OCI-LY7 (cell line): ENCODE data around the gene SMNDC1. TPM values are rescaled to one million over a fixed set of nuclear protein-coding genes. Genes with fewer than 3 reads are reported as not detected.

ENCODE experiments used
- BruUV-seq: library from RNA; stranded (reverse); fragments of 400-500 nt; replicated peaks from 2 replicates; lab custom pipeline; 2021; lab: Mats Ljungman, UMichigan
- CTCF ChIA-PET: fragments of 300-600 bp; sonication (Branson Sonifier 250); formaldehyde crosslinking; loops from one replicate; lab custom pipeline; 2022; ENCODE audit warnings: antibody characterized with exemption; ENCODE audit not compliant: unreplicated experiment; lab: Charles Lee
- POLR2A ChIA-PET: fragments of 300-600 bp; sonication (Branson Sonifier 250); formaldehyde crosslinking; loops from one replicate; lab custom pipeline; 2022; ENCODE audit warnings: antibody characterized with exemption; lab: Charles Lee
- DNase-seq: peaks from one replicate; pipeline ENCODE4 v3.0.0-alpha.2; 2015; ENCODE audit warnings: low spot score
- H2AFZ ChIP-seq: fragments of 200-600 bp; sonication (generic), shearing (Covaris generic); 2 replicates; pipeline ENCODE4 v1.6.1; 2014; ENCODE audit warnings: mild to moderate bottlenecking, antibody characterized with exemption, low read length, moderate library complexity
- H3K27ac ChIP-seq: fragments of 200-600 bp; sonication (generic); 2 replicates; pipeline ENCODE4 v1.5.1; 2014; ENCODE audit warnings: mixed run types, low read depth, mild to moderate bottlenecking, moderate library complexity, low read length, inconsistent platforms; ENCODE audit not compliant: poor library complexity, severe bottlenecking
- H3K36me3 ChIP-seq: fragments of 200-600 bp; sonication (generic); 2 replicates; pipeline ENCODE4 v1.6.1; 2014; ENCODE audit warnings: mild to moderate bottlenecking, antibody characterized with exemption, low read length, moderate library complexity, mixed read lengths; ENCODE audit not compliant: insufficient read depth
- H3K4me1 ChIP-seq: fragments of 200-600 bp; sonication (generic); 2 replicates; pipeline ENCODE4 v1.5.1; 2014; ENCODE audit warnings: mild to moderate bottlenecking, low read length; ENCODE audit not compliant: insufficient read depth, poor library complexity, severe bottlenecking
- H3K4me2 ChIP-seq: fragments of 200-600 bp; sonication (generic); 2 replicates; pipeline ENCODE4 v1.6.1; 2014; ENCODE audit warnings: mild to moderate bottlenecking, low read length
- H3K4me3 ChIP-seq: fragments of 200-600 bp; sonication (generic); 2 replicates; pipeline ENCODE4 v1.5.1; 2014; ENCODE audit warnings: mild to moderate bottlenecking, low read depth, low read length; ENCODE audit not compliant: poor library complexity, severe bottlenecking
- H3K79me2 ChIP-seq: fragments of 200-600 bp; sonication (generic); 2 replicates; pipeline ENCODE4 v1.6.1; 2016; ENCODE audit warnings: low read depth, mild to moderate bottlenecking, low read length, moderate library complexity, mixed read lengths; ENCODE audit not compliant: insufficient read depth
- H3K9me2 ChIP-seq: fragments of 200-600 bp; sonication (generic); 2 replicates; pipeline ENCODE4 v1.6.1; 2016; ENCODE audit warnings: mild to moderate bottlenecking, low read length, mixed read lengths; ENCODE audit not compliant: insufficient read depth
- H3K9me3 ChIP-seq: fragments of 200-600 bp; sonication (generic); 2 replicates; pipeline ENCODE4 v1.6.1; 2014; ENCODE audit warnings: mild to moderate bottlenecking, mixed run types, low read length, mixed read lengths
- H4K20me1 ChIP-seq: fragments of 200-600 bp; sonication (generic); 2 replicates; pipeline ENCODE4 v1.6.1; 2014; ENCODE audit warnings: mild to moderate bottlenecking, antibody characterized with exemption, low read length, moderate library complexity, mixed read lengths; ENCODE audit not compliant: insufficient read depth
- CTCF ChIP-seq: fragments of 200-600 bp; sonication (generic); conservative IDR thresholded peaks from 2 replicates; pipeline ENCODE4 v1.5.1; 2014; ENCODE audit warnings: mild to moderate bottlenecking, antibody characterized with exemption, low read length, moderate library complexity, mixed read lengths
- EZH2phosphoT487 ChIP-seq: fragments of 200-600 bp; sonication (generic); IDR thresholded peaks from 2 replicates; pipeline ENCODE4 v1.6.1; 2018; ENCODE audit warnings: low read depth, borderline replicate concordance, mild to moderate bottlenecking, mixed run types, antibody characterized with exemption, low read length, moderate library complexity, mixed read lengths
- intact Hi-C: fragments of 100-400 bp; cut with micrococcal nuclease; formaldehyde crosslinking; loops from one replicate; pipeline ENCODE4 v1.10.0; 2022; ENCODE audit not compliant: unreplicated experiment
- total RNA-seq, 2 experiments: library from RNA; depleted of rRNA in 1 of 2; stranded (reverse); fragments of >200 nt in 1 of 2; shearing (Covaris generic) in 1 of 2; gene quantifications; 2 replicates each; pipeline ENCODE4 v1.2.3, GENCODE V29; 2014 to 2022

SMNDC1 gene
- total RNA-seq, 2 experiments from 2014 or later, result 10.0 to 52.4 TPM

- CTCF ChIA-PET, result no interaction called here
- DNase-seq, result no peak
These were observed 39.0 kb downstream of the SMNDC1 start for GRCh38 chr10:110265573-110266193.

GRCh38 chr10:110263164-110263563 lies 41.6 kb downstream of the SMNDC1 start:
- DNase-seq, result no peak
- intact Hi-C loops, result no loop called here
- H2AFZ ChIP-seq, result no peak overlapping the region
- H3K4me2 ChIP-seq, result no peak overlapping the region
- H3K4me3 ChIP-seq, result no peak overlapping the region
- no peak overlapping the region for H3K27ac ChIP-seq
- BruUV-seq, result no TSS peak
- no peaks in the 10 kb centered on the region for H3K79me2 ChIP-seq
- H3K9me3 ChIP-seq, result no peaks in the 10 kb centered on the region
- POLR2A ChIA-PET, result interaction anchor here (0.7 to 1.6 kb wide), 4 partner anchors 9 to 28 kb away, joined by 3 to 4 read pairs (median 3); no protein-coding TSS in a partner anchor
- H3K4me1 ChIP-seq, result peaks cover 4% of the 10 kb centered on the region
- H3K9me2 ChIP-seq, result no peaks in the 10 kb centered on the region
- no peak for TF ChIP-seq CTCF
- no peak for TF ChIP-seq EZH2phosphoT487
- no peaks in the 10 kb centered on the region for H4K20me1 ChIP-seq
- H3K36me3 ChIP-seq, result no peaks in the 10 kb centered on the region
- CTCF ChIA-PET, result no interaction called here

More at GRCh38 chr10:110265573-110266193, 39.0 kb downstream of the SMNDC1 start:
- intact Hi-C loops, result no loop called here
- TF ChIP-seq EZH2phosphoT487, result no peak
- no peak for TF ChIP-seq CTCF
- H2AFZ ChIP-seq, result no peak overlapping the region
- no peak overlapping the region for H3K4me3 ChIP-seq
- POLR2A ChIA-PET, result interaction anchor here (0.7 to 1.2 kb wide), 3 partner anchors 9 to 267 kb away, joined by 3 to 5 read pairs (median 3); no protein-coding TSS in a partner anchor
- peaks cover 22% of the 10 kb centered on the region for H3K4me1 ChIP-seq
- H3K9me2 ChIP-seq, result no peaks in the 10 kb centered on the region
- no peak overlapping the region for H3K4me2 ChIP-seq
- no peaks in the 10 kb centered on the region for H3K79me2 ChIP-seq
- H3K27ac ChIP-seq, result no peak overlapping the region
- H3K36me3 ChIP-seq, result no peaks in the 10 kb centered on the region
- H3K9me3 ChIP-seq, result no peaks in the 10 kb centered on the region
- H4K20me1 ChIP-seq, result no peaks in the 10 kb centered on the region
- BruUV-seq, result no TSS peak
